T-helper 22 cell (primary cell): ENCODE measurements around the gene CTSD.

ENCODE experiments used
- DNase-seq: peaks from one replicate; pipeline ENCODE4 v3.0.0-alpha.2; 2020; ENCODE audit warnings: low read depth

Gene CTSD

DNA sequence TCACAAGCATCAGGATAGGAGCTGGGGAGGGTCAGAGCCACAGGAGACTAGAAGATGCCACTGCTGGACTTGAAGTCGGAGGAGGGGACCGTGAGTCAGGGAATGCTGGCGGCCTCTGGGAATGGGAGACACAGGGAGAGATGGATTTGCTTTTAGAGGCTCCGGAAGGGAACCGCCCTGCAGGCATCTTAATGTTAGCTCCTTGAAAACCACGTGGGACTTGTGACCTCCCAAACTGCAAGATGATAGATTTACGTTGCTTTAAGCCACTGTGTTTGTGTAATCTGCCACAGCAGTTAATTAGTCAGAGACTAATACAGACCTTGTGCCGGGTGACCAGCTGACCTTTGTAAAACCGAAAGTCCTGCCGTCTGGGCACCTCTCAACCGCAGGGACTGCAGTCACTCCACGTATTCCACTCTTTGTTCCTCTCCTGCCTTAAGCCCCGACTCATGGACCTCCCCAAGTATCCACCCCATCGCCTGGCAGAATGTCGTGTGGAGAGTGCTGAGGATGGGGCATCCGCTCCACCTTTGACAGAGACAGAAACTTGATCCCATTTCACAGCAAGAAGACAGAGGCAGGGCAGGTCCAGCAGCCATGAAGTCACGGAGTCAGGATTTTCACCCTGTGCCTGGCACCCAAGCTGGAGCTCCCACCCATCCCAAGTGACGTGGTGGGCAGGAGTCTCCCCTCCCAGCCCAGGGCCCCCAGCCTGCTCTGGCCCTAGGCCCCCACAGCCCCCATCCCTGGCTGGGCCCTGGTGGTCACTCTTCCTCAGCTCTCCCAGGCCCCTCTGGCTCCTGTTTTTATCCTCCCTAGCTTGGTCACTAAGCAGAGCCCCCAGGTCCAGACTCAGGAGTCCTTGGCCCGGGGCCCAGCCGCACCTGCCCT, 19.4 kb upstream of the CTSD start:
- no peak for DNase-seq

DNA sequence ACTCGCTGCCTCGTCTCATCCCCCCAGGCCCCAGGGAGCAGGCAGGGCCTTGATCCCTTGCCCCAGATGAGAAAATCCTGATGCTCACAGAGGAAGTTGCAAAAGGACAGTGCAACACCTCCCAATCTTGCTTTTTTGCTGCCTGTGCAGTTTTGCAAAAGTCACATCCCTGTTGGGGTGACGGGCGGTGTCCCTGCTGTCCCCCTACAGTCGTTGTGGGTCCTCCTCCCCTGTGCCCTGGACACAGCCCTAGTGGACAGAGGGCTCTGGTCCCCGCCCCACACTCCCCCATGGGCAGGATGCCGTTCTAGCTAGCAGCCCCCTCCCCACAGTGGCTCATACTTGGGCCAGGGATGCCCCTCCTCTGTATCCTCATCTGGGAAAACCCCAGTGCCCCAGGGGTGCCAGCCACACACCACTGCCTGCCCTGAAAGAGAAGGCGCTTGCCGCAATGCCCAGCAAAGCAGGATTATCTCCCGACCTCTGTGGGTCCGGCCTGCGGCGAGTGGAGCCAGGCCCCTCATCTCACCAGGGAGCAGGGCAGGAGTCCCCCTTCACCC, 18.4 kb upstream of the CTSD start:
- DNase-seq: no peak

DNA sequence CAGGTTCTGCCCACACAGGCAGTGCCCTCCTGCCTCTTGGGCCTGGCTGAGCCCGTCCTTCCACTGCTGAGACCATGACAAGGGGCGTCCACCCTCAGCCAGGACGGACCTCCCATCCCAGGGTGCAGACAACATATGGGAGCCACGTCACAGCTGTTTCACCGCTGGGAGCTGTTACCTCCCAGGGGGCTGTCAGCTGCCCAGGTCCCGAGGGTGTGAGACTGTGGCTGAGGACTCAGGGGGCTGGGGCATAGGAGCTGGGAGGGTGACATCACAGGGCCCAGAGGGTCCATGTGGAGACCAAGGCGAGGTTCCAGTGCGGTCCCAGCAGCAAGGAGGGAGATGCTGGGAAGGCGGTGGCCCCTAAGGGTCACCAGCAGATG, 17.9 kb upstream of the CTSD start:
- DNase-seq: no peak

DNA sequence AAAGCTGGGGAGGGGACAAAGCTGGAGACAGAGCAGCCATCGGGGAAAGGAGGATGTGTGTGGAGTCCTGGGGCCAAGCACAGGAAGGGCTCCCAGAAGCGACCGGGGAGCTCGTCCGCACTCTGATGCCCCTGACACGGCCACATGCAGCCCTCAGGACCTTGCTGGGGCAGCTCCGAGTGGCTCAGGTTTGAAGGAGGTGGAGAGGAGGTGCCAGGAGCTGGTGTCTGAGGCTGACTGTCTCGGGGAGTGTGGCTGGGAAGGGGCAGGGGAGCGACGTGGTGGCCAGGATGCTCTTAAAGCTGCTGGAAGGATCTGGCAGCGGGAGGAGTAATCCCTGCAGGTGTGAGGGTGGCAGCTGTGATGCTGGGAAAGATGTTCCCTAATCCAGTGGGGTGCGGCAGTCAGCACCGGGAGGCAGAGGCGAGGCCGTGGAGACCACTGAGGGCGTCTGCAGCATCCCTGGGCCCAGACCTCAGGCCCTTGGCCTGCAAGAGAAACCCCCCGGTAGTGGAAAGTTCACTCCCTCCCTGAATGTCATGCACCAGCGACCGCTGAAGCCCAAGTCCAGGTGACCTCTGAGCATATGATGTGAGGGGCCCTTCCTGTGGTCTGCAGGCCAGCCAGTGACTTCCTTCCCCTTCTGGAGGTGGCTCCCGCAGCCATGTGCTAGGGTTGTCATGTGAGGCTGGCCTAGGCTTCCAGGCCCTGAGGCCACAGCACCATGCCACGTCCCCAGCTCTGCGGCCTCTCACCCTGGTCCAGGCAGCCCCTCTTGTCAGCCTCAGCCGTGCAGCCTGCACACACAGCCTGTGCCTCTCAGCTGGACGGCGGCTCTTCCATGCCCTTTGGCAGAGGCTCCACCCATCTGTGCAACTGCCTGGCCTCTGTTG, 17.2 kb upstream of the CTSD start:
- no peak for DNase-seq

DNA sequence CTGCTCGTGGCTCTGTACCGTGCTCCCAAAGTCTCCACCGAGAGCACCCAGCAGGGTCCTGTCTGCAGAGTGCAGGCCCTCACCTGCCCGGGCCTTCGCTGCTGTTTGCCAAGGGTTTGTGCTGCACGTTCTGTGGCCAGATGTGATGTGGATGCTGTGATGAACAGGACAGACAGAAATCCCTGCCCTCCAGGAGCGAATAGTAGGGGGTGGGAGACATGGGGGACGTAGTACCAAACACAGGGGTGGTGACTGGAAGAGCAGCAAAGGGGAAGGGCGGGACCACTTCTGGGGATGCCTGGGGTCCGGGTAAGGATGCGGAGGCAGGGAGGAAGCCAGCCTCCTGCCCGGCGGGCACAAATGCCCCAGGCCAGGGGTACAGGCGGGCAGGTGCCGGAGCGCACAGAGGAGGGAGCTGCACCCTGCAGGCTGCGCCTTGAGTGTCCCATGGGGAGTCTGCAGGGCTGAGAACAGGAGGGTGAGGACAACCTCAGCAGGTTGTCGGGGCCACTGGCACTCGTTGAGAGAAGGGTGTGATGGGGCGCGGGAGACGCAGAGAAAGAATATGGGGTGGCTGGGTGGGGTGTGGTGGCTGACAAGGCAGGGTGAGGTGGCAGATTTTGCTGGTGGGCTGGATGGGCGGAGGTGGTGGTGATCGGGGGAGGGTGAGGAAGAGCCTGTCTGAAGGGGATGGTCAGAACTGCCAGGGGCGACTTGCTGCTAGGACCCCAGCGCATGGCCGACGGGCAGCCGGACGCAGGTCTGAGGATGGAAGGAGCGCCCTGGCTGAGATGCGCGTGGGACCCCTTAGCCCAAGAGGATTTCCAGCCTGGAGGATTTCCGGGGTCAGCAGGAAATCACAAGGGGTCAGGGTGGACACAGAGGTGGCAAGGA, 16.3 kb upstream of the CTSD start:
- DNase-seq: no peak

DNA sequence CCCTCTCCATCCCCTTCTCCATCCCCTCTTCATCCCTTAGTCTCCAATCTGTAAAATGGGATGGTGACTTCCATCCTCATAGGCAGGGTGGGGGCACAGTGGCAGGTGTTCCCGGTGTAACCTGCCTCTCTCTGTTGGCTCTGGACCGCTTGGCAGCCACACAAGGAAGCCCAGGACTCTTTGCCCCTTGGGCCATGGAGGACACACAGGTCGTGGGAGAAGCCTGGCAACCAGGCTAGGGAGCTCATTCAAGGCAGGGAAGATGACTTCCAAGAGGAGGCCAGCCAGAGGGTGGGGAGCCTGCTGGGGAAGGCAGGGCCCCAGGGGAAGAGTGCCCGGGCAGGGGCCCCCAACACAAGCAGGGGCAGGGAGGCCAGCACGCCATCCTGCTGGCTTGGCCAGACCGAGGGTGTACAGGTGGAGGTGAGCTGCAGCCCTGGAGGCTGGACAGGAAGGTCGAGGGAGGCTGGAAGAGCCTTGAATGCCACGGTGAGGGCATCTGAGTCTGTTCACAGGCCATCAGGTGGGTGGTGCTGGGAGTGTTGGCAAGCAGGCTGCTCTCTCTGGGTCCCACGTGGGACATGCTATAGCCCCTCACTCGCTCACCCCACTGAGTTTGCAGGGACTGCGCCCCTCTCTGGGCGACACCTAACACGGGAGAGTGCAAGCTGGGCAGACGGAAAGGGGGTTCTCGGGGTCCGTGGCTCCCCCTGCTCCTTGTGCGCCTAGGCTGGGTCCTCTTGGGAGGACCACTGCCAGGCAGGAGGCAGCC, 15.5 kb upstream of the CTSD start:
- DNase-seq: no peak

DNA sequence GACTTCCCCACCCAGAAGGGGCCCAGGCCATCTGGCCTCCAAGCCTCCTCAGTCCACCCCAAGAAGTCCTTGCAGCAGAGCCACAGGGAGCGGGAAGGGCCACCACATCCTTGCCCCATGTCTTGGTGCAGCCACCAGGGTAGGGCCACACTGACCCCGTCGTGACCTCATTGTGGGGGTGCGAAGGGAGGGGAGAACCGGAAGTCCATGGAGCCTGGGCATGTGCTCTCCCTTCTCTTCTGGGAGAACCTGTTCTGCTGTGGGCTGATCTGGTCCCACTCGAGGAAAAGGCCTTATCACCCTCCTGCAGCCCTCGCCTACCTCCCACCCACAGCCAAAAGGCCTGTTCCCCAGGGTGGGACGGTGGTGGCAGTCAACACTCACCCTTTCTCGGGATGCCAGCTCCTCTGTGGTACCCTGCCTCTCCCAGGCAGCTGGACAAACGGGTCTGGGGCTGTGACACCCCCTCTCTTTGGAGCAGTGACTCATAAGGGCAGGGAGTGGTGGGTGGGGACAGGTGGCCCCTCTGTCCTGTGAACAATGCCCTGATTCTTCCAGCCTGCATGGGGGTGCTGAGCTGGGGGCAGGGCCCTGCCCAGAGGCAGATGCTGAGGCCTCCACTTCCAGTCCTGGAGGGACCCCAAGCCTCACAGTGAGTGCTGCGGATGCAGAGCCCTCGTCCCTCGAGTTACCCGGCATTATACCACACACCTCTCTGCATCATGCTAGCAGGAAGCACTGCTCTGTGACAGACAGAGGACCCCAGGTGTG, 14.6 kb upstream of the CTSD start:
- DNase-seq: no peak

DNA sequence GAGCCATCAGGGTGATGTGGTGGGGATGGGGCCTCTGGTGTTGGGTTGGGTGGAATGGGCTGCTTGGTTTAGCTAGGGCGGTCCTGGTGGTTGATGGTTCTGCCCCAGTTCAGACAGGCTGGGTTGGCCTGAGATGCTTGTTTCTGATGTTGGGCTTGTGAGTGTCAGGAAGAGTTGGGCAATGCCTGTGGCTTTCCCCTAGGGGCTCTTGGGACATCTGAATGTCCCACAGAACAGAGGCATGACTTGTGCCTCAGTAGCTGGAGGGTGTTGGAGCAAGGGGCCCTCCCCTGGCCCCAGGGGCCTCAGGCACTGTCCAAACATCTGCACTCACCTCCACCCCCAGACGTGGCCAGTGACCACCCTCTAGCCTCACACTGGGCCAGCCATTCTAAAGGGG, 14.0 kb upstream of the CTSD start:
- no peak for DNase-seq

DNA sequence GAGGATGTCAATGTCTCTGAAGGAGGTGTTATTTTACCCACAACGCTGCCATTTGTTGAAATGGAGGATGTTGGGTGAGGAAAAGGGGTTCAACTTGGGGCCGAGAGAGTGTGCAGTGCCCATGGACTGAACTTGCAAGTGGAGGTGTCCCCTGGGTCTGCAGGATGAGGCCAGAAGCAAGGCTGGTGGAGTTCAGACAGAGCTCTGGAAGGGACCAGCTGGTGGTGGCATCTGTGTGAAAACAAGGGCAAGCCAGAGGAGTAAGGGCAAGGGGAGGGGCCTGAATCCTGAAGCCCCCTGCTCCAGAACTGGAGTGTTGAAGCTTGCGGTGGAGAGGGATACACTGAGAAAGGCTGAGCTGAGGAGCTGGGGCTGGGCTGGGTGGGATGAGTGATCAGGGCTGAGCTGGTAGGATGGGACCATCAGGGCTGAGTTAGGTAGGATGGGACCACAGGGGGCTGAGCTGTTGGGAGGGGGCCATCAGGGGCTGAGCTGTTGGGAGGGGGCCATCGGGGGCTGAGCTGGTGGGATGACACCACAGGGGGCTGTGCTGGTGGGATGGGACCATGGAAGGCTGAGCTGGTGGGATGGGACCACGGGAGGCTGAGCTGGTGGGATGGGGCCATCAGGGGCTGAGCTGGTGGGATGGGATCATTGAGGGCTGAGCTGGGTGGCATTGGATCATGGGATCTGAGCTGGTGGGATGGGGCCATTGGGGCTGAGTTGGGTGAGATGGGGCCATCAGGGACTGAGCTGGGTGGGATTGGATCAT, 13.4 kb upstream of the CTSD start:
- no peak for DNase-seq

DNA sequence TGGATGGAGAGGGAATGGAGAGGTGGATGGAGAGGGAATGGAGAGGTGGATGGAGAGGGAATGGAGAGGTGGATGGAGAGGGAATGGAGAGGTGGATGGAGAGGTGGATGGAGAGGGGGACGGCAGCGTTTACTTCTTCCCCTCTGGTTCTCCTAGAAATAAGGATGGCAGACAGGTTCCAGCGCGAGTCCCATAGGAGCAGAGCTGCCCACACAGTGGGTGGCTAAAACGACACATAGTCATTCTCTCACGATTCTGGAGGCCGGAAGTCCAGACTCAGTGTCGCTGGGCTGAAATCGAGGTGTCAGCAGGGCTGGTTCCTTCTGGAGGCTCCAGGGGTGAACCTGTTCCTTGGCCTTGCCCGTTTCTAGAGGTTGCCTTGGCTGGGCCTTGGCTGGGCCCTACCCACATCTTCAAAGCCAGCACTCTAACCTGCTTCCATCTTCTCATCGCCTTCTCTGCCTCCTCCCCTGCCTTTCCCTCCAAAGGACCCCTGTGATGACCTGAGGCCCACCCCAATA, 12.7 kb upstream of the CTSD start:
- DNase-seq: no peak

DNA sequence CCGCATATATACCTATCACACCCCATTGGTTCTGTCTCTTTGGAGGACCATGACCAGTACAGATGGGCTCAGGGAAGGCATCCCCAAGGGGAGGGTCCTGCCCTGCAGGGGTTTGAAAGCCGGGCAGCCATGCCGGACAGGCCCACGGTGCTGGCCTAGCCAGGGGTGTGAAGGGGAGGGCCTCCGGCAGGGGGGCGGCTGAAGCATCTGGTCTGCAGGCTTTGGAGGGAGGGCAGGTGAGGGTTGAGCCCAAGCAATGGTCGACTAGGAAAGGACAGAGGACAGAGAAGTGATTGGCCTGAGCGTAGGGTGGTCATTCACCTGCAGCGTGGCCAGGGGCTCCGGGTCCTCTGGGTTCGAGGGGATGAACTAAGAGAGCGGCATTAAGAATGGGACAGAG, 11.2 kb upstream of the CTSD start:
- no peak for DNase-seq

DNA sequence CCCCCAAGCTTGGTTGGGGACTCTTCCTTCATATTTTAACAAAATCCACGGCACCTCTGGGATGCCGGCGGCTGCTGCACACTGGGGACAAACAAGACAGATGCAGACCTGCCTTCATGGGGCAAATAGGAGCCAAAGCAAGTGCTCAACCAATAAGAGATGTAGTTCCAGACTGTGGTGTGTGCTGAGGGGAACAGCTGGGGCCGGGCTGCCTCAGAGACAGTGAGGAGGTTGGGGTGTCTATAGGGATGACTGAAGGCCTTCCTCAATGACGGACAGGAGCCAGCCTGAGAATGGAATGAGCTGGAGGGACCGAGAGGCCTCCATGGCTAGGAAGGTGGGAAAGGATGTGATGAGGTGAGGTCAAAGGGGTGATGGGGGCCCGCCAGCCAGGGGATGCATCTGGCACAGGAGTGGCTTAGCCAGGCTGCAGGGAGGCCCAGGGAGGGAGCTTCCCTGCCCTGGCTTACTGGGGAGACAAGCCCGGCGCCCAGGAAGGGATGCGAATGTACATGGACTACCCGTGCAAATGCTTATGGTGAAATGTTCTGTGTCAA, 10.3 kb upstream of the CTSD start:
- DNase-seq: no peak

DNA sequence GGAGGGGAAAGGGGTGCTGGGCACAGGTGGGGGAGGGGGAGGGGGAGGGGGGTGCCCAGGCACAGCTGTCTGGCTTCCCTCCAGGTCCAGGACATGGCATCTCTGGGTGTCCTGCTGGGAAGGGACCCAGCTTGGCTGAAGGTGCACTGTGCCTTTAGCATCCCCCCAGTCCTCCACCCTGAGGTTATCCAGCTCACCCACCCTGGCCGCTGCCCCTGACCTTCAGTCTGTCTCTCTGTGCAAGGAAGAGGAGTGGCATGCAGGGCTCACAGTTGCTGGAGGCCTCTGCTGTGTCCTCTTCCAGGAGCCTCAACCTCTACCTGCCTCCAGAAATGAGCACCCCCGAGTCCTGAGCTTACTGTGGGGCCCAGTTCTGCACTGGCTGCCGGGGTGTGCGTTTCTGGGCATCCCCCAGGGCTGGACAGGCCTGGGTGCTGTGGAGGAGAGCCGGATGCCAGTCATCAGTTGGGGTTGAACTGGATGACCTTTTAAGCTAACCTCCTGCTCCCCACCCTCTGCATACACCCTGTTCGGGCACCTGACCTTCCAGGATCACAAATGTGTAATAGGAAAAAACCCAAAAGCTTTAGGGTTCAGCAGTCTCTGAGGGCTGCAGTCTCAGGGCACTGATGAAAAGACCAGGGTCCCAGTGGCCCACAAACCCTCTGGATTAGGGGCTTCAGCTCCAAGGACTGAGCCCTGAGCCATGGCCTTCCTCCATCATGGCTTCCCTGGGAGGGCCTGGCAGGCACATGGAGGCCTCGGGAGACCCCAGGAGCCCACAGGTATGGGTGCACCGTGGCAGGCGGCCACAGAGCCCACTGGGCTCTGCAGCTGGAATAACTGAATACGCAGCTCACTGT, 9.6 kb upstream of the CTSD start:
- DNase-seq: no peak

DNA sequence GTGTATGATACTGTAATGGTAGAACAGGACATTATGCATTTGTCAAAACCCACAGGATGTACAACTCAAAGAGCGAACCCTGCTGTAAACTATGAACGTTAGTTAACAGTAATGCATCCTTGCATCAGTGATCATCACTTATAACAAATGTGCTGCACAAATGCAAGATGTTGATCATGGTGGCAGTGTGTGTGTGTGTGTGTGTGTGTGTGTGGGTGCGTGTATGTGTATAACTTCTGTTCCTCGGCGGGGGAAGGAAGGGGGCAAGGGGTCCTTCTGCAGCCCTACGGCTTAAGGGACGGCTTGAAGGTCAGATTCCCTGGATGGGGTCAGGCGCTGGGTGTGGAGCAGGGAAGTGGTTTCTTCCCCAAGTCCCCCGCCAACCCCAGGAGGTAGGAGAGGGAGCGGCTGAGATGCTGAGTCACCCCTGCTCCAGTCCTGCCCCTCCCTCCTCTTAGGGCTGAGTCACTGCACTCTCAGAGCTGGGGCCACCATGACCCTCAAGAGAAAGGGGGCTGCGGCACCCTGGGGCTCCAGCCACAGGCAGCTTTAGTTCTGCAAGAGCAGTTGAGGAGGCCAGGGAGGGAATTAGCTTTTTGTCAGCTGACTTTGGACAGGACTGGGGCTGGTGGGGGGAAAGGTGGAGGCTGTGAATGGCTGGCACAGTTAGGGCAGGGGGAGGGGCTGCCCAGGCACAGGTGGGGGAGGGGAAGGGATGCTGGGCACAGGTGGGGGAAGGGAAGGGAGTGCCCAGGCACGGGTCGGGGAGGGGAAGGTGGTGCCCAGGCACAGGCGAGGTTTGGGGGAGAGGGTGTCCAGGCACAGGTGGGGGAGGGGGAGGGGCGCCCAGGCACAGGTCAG, 8.8 kb upstream of the CTSD start:
- peak; percentile 26 for DNase-seq

DNA sequence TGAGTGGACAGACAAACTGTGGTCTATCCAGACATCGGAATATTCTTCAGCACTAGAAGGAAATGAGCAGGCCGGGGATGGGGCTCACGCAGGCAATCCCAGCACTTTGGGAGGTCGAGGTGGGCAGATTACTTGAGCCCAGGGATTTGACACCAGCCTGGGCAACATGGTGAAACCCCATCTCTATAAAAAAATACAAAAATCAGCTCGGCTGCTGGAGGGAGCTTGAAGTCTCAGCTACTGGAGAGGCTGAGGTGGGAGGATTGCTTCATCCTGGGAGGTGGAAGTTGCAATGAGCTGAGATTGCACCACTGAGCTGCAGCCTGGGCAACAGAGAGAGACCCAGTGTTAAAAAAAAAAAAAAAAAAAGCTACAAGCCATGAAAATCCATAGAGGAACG, 8.0 kb upstream of the CTSD start:
- DNase-seq: no peak

DNA sequence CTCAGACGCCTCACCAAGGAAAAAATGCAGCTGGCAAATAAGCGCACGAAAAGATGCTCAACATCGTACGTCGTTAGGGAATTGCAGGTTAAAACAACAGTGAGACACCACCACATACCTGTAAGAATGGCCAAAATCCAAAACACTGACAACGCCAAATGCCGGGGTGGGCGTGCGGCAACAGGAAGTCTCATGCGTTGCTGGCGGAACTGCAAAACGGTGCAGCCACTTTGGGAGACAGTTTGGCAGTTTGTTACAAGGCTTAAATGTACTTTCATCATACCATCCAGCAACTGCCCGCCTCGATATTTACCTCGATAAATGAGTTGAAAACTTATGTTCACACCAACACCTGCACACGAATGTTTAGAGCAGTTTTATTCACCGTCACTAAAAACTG, 7.5 kb upstream of the CTSD start:
- DNase-seq: no peak

DNA sequence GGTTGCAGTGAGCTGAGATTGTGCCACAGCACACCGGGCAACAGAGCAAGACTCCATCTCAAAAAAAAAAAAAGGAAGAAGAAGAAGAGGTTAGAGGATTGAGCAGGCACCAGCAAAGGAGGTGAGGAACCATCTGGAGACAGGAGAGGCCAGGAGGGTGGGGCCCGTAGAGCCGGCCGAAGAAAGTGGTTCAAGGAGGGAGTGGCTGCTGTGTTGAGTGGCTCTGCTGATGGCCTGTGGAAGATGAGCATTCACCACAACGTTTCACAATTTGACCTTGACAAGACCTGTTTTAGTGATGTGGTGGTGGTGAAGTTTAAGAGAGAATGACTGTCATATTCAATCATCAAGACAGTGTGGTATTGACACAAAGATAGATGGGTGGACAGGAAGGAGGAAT, 6.8 kb upstream of the CTSD start:
- DNase-seq: no peak
